Measurements from ENCODE around the gene GSAP. TPM values are rescaled to one million over a fixed set of nuclear protein-coding genes. Genes with fewer than 3 reads are reported as not detected.

Gene GSAP
- total and polyA plus RNA-seq, 9 of the 15 experiments (the other 6 are each of a cell fraction or from before 2014, with no cell fraction given), result 0.13 TPM; not detected in 8

- TF ChIP-seq NFRKB (IDR thresholded peaks at IDR 0.05; ENCODE audit: low read depth) (no peak), ZNF212 (CRISPR knock-in tag; IDR thresholded peaks at IDR 0.05) (no peak), RBFOX2 (IDR thresholded peaks at IDR 0.05; ENCODE audit: low read depth, low read length) (no peak)
These were observed 9.7 kb downstream of the GSAP start (continued) for GRCh38 chr7:77406421-77406820.

- TF ChIP-seq SUPT5H (IDR thresholded peaks at IDR 0.05) (no peak), ZNF717 (CRISPR knock-in tag; IDR thresholded peaks at IDR 0.05) (no peak), MEIS2 (IDR thresholded peaks at IDR 0.05; ENCODE audit: partially characterized antibody) (no peak), OTX1 (CRISPR knock-in tag; IDR thresholded peaks at IDR 0.05) (no peak), KHSRP (IDR thresholded peaks at IDR 0.05) (no peak), NR2C1 (IDR thresholded peaks at IDR 0.05) (no peak), NR2C1 (tag; IDR thresholded peaks at IDR 0.05) (no peak), RBM17 (IDR thresholded peaks at IDR 0.05; ENCODE audit: borderline replicate concordance, low read depth, low read length) (no peak), ZBTB26 (CRISPR knock-in tag; IDR thresholded peaks at IDR 0.05) (no peak), MCM3 (IDR thresholded peaks at IDR 0.05) (no peak), ZNF696 (CRISPR knock-in tag; conservative IDR thresholded peaks at IDR 0.05) (no peak), ESRRB (CRISPR knock-in tag; IDR thresholded peaks at IDR 0.05; ENCODE audit: borderline replicate concordance) (no peak), DNMT1 (IDR thresholded peaks at IDR 0.05) (no peak), USF2 (CRISPR knock-in tag; IDR thresholded peaks at IDR 0.05) (no peak), POLR2B (IDR thresholded peaks at IDR 0.05; ENCODE audit: low read depth, partially characterized antibody) (no peak)
- DNase-seq (ENCODE audit: extremely low read depth in 1 of 4, low spot score in 3 of 4) (no peak), ATAC-seq (no peak), FAIRE-seq (no peak)
- CTCF ChIA-PET (ENCODE audit: low intra/inter-chr PET ratio), result no interaction called here
- no peak overlapping the region for H3K4me2 ChIP-seq (ENCODE audit: insufficient read depth, low read length)
- H3K36me3 ChIP-seq (ENCODE audit: control insufficient read depth, insufficient read depth, low read length), result no peaks in the 10 kb centered on the region
- H3K27ac ChIP-seq (ENCODE audit: extremely low read depth, low read depth, low read length), result no peak overlapping the region
- intact Hi-C loops (cut with micrococcal nuclease), result no loop called here
- no peaks in the 10 kb centered on the region for H3K9me1 ChIP-seq (ENCODE audit: control insufficient read depth, insufficient read depth, low read length)
- in situ Hi-C loops (cut with MboI), result no loop called here
- H3K79me2 ChIP-seq (ENCODE audit: control insufficient read depth, insufficient read depth, low read length), result no peaks in the 10 kb centered on the region
- 6% methylated on average over 2 of the region's 2 CpGs for WGBS (ENCODE audit: insufficient coverage, low coverage, missing lambda C conversion rate)
- no TSS peak for BruUV-seq (replicated peaks)
- H3K4me1 ChIP-seq (replicated peaks in 1 of 2; ENCODE audit: control insufficient read depth in 2 of 2, insufficient read depth in 2 of 2, low read length in 2 of 2), result no peaks in the 10 kb centered on the region
- no peak overlapping the region for H3K4me3 ChIP-seq
- no peak overlapping the region for H3K9ac ChIP-seq (ENCODE audit: insufficient read depth in 1 of 2, low read depth in 2 of 2, low read length in 2 of 2)
- POLR2A ChIA-PET, result interaction anchor here (0.6 kb wide), 1 partner anchor 124 kb away, joined by 3 read pairs; no protein-coding TSS in a partner anchor
- no peaks in the 10 kb centered on the region for H3K9me3 ChIP-seq (replicated peaks; ENCODE audit: control insufficient read depth, insufficient read depth, low read depth, low read length)
- peaks cover 7 to 11% of the 10 kb centered on the region in 2 experiments; a peak in 3 of 5 replicates for H3K27me3 ChIP-seq (ENCODE audit: control insufficient read depth in 2 of 2, insufficient read depth in 2 of 2, low read length in 2 of 2)
- H2AFZ ChIP-seq (ENCODE audit: low read depth, low read length), result no peak overlapping the region
- H4K20me1 ChIP-seq (replicated peaks; ENCODE audit: control insufficient read depth, insufficient read depth, low read length), result no peaks in the 10 kb centered on the region
These were observed 11.5 kb downstream of the GSAP start for GRCh38 chr7:77404641-77405040.
